RWPE1 (cell line): ENCODE measurements around the gene GRN.
A peak's percentile ranks its signal among the peaks of the same experiment; 100 is the strongest.

Experiments
- CTCF ChIA-PET: fragments of 350-600 bp; sonication (Branson Sonifier 250); formaldehyde crosslinking; extraction: SDS; loops from one replicate; lab custom pipeline; 2021; lab: Yijun Ruan, JAX
- POLR2A ChIA-PET: fragments of 400-600 bp; formaldehyde crosslinking; extraction: SDS; loops from one replicate; lab custom pipeline; 2020; ENCODE audit warnings: antibody characterized with exemption; ENCODE audit not compliant: low non-redundant PET; lab: Yijun Ruan, JAX
- DNase-seq: peaks from one replicate; pipeline ENCODE4 v3.0.0; 2012; ENCODE audit warnings: low spot score
- H3K27ac ChIP-seq: fragments of 450-650 bp; 2 replicates; pipeline ENCODE4 v1.5.1; 2017
- TF ChIP-seq, protein P1 (sequence below): fragments of 450-650 bp; conservative IDR thresholded peaks from 2 replicates; pipeline ENCODE4 v1.5.1; 2017; ENCODE audit warnings: low read depth, mild to moderate bottlenecking

GRN gene

DNA sequence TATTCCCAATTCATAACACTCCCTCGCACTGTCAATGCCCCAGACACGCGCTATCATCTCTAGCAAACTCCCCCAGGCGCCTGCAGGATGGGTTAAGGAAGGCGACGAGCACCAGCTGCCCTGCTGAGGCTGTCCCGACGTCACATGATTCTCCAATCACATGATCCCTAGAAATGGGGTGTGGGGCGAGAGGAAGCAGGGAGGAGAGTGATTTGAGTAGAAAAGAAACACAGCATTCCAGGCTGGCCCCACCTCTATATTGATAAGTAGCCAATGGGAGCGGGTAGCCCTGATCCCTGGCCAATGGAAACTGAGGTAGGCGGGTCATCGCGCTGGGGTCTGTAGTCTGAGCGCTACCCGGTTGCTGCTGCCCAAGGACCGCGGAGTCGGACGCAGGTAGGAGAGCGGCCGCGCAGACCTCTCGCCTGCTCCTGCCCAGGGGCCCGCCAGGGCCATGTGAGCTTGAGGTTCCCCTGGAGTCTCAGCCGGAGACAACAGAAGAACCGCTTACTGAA is at the start of gene GRN:
TSS of gene GRN (plus strand) at position 364 of the 515 bp plus-strand sequence. CDS start 3,863 bp downstream, outside the sequence.
- DNase-seq: peak; percentile 99

DNA sequence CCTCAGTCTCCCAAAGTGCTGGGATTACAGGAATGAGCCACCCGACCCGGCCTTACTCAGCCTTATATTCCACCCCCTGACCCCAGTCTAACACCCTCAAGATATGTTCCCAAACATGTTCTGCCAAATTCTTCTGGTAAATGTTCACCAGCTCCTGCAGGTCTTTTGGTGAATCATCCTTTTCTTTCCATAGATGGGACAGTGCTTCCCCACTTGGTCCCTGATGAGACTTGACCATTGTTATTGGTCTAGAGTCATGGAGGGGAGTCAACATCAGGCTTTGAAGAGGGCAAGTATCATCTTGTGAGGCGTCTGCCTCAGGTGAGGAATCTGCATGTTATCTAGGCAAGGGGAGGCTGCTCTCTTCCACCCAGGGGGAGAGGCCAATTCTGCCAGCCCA is 47.1 kb upstream of the GRN start:
- H3K27ac ChIP-seq: no peak overlapping the region
- TF ChIP-seq, protein P1, sequence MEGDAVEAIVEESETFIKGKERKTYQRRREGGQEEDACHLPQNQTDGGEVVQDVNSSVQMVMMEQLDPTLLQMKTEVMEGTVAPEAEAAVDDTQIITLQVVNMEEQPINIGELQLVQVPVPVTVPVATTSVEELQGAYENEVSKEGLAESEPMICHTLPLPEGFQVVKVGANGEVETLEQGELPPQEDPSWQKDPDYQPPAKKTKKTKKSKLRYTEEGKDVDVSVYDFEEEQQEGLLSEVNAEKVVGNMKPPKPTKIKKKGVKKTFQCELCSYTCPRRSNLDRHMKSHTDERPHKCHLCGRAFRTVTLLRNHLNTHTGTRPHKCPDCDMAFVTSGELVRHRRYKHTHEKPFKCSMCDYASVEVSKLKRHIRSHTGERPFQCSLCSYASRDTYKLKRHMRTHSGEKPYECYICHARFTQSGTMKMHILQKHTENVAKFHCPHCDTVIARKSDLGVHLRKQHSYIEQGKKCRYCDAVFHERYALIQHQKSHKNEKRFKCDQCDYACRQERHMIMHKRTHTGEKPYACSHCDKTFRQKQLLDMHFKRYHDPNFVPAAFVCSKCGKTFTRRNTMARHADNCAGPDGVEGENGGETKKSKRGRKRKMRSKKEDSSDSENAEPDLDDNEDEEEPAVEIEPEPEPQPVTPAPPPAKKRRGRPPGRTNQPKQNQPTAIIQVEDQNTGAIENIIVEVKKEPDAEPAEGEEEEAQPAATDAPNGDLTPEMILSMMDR: no peak
- ChIA-PET POLR2A (interaction anchor here (0.6 kb wide), 1 partner anchor 76 kb away, joined by 3 read pairs; no protein-coding TSS in a partner anchor), CTCF (no interaction called here)
- peak; percentile 58 for DNase-seq

More for the DNA sequence above, at the start of gene GRN:
- POLR2A ChIA-PET: no interaction called here
- peak within 1 kb of the TSS; percentile 92 for H3K27ac ChIP-seq
- TF ChIP-seq, protein P1: no peak
- CTCF ChIA-PET: interaction anchor here (0.5 to 1.3 kb wide), 11 partner anchors 11 to 300 kb away, joined by 3 to 5 read pairs (median 3); no protein-coding TSS in a partner anchor

DNA sequence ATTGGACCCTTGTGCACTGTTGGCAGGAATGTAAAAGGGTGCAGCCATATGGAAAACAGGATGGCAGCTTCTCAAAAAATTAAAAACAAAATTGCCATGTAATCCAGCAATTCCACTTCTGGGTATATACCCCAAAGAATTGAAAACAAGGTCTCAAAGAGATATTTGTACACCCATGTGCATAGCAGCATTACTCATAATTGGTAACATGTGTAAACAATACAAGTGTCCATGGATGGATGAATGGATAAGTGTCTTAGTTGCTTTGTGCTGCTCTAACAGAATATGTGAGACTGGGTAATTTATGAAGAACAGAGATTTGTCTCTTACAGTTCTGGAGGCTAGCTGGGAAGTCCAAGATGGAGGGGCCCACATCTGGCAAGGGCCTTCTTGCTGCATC is 40.5 kb upstream of the GRN start:
- no peak overlapping the region for H3K27ac ChIP-seq
- ChIA-PET CTCF (no interaction called here), POLR2A (no interaction called here)
- no peak for DNase-seq
- TF ChIP-seq, protein P1: no peak

DNA sequence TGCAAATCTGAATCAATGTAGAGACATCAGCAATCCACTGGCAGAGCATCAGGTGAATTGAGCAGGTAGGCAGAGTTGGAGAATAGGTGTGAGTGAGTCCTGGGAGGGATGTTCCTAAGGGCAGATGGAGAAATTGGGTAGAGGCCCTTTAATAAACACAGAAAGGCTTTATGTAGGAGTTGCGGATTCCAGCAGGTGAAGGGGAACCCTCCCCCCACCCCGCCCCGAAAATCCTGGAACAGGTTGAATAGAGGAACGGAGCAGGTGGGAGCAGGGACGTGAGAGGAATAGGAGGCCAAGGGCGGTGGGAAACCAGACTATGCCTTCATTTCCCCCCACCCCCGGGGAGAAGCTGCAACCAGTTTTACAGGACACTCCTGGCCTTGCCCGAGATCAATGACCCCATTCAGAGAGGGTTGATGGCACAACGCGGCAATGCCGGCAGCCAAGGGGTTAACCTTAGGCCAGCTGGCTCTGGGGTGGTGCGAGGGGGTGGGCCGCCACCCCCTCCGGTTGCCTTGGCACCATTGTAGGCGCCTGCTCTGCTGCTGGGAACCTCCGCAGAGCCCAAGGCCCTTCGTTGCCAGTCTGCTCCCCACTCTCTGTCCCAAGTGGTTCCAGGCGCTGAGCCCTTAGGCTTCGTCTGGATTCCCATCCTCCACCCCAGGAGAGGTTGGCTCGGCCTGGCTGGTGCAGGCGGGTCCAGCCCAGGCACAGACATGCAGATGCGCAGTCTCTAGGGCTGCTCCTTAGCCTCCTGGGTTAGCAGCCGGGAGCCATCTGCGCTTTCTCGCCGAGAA is 37.5 kb upstream of the GRN start:
- DNase-seq: peak; percentile 82
- ChIA-PET CTCF (no interaction called here), POLR2A (no interaction called here)
- TF ChIP-seq, protein P1: no peak
- peak overlapping the region; percentile 66 for H3K27ac ChIP-seq

DNA sequence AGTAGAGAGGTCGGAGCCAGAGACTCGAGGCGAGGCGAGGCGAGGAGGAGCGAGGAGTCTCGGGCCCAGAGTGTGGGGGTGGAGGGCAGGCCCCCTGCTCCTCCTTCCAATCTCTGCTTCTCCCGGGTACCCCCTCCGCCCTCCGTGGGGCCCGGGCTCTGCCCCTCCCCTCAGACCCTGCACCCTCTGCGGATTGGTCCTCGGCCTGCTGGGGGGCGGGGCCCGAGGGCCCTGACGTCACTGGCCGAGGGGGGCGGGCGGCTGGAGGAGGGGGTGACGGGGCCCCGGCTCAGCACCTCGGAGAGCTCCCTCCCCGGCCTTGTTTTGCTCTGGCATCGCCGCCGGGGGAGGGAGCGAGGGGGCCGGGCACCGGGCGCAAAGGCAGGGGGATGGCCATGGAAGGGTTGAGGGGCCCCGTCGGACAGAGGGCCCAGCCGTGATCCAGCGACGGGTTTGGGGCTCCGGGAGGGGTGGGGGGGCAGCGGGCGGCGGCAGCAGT is 36.7 kb upstream of the GRN start, which contains the start of gene RUNDC3A:
TSS of gene RUNDC3A (plus strand) at position 282 of the 499 bp plus-strand sequence. CDS start 232 bp downstream, outside the sequence.
- ChIA-PET CTCF (interaction anchor here (0.6 kb wide), 1 partner anchor 79 kb away, joined by 3 read pairs; no protein-coding TSS in a partner anchor), POLR2A (interaction anchor here (0.6 kb wide), 1 partner anchor 124 kb away, joined by 5 read pairs; no protein-coding TSS in a partner anchor)
- DNase-seq: peak; percentile 96
- H3K27ac ChIP-seq: peak within 1 kb of the TSS; percentile 66
- TF ChIP-seq, protein P1: no peak

DNA sequence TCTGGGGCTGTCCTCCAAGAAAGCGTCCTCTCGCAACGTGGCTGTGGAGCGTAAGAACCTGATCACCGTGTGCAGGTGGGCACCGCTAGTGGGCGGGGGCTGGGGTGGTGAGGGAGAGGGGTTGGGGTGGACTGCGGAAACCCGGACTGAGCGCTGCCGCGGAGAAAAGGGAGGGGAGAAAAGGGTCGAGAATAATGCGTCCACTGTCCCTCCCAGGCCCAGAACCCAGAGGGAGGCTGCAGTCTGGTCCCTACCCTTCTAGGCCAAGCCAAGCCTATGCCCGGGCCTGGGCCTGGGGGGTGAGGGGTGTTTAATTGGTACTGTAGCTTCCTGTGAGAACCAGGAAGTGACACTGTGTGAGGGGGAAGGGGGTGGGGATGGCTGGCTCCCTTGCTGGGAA is 36.2 kb upstream of the GRN start:
- H3K27ac ChIP-seq: no peak overlapping the region
- CTCF ChIA-PET: interaction anchor here (0.6 kb wide), 1 partner anchor 80 kb away, joined by 3 read pairs; no protein-coding TSS in a partner anchor
- TF ChIP-seq, protein P1: no peak
- no peak for DNase-seq
- POLR2A ChIA-PET: interaction anchor here (0.6 kb wide), 1 partner anchor 124 kb away, joined by 5 read pairs; no protein-coding TSS in a partner anchor
